GM23248 (cell line): Measurements from ENCODE around the gene L3MBTL3.

Experiments used
- EZH2 ChIP-seq: fragments of 200-600 bp; sonication (generic); IDR thresholded peaks from 2 replicates; pipeline ENCODE4 v1.6.1; 2018; ENCODE audit warnings: antibody characterized with exemption, mild to moderate bottlenecking; ENCODE audit not compliant: insufficient read depth, poor library complexity, severe bottlenecking
- EZH2phosphoT487 ChIP-seq: fragments of 200-600 bp; sonication (generic); IDR thresholded peaks from 2 replicates; pipeline ENCODE4 v1.6.1; 2018; ENCODE audit warnings: antibody characterized with exemption, moderate library complexity, mild to moderate bottlenecking, low read depth; ENCODE audit not compliant: insufficient read depth

- TF ChIP-seq EZH2 (no peak), EZH2phosphoT487 (no peak)
Measured at GRCh38 chr6:130164251-130164650, 145.9 kb downstream of the L3MBTL3 start.
